ENCODE measurements around the gene STK10.

Gene STK10

DNA sequence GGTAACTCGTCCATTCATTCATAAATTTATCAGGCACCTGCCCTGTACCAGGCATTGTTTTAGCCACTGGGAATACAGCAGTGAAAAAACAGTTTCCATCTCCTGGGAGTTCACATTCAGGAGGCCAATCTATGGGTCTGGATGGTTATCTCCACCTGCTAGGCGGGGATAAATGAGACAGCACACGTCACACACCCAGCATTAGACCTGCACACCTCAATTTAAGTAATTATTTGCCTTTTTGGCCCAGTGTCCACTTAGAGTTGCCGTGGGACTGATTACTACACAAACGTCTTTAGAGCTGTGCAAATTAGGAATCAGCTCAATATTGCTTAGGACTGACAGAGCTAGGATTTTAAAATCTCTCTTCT, 46.1 kb downstream of the STK10 start:
- no peak for DNase-seq

DNA sequence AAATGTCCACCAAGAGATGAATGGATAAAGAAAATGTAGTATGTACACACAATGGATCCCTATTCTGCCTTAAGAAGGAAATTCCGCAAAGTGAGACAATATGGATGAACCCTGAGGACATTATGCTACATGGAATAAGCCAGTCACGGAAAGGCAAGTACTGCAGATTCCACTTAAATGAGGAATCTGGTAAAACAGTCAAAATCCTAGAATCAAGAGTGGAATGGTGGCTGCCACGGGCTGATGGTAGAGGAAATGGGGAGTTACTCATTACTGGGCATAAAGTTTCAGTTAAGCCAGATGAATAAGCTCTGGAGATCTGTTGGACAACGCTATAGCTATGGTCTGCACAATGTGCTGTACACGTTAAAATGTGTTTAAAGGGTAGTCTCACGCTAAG, 47.2 kb downstream of the STK10 start:
- no peak for DNase-seq

DNA sequence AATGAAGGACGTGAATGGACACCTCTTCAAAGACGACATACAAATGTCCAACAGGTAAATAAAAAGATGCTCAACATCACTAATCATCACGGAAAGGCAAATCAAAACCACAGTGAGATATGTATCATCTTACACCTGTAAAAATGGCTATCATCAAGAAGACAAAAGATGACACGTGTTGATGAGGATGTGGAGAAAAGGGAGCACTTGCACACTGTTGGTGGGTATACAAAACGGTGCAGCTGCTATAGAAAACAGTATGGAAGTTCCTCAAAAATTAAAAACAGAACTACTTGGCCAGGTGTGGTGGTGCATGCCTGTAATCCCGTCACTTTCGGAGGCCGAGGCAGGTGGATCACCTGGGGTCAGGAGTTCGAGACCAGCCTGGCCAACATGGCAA, 47.9 kb downstream of the STK10 start:
- DNase-seq, result no peak

DNA sequence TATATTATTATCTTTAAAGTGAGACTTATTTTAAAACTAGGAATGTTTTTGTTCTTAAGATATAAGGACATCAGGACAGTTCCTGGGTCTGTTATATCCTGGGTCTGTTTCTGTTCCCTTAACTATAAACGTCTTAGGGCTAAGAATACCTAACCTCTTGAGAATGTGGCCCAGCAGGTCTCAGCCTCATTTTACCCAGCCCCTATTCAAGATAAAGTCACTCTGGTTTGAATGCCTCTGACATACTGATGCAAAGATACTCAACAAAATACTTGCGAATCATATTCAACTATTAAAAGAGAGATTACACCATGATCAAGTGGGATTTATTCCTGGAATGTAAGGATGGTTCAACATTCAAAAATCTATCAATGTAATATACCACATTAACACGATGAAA, 51.0 kb downstream of the STK10 start:
- DNase-seq, result no peak

DNA sequence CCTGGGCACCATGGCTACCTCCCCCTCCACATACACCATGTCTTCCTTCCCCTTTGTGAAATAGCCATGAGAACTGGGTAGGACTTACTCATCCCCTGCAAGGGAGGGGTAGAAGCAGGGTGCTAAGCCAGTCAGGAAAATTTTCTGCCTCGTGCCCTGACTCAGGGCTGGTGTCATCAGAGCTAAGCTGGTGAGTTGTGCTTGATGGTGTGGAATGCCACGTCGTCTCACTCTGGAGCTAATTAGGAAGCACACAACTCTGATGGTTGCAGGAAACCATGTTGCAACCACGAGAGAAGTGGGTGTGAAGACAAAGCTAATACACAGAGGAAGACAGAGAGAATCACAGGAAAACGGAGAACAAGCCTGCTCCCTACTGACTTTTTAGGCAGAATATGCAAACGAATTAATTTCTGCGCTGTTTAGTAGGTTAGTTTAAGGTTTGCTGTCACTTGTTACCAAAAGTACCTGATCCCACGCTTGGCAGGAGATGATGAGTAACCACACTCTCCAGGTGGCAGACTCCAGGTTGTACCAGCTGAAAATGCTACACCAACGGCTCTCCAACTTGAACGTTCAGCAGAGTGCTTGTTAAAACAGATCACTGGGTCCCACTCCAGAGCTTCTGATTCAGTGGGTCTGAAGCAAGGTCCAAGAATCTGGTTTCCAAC, 54.5 kb downstream of the STK10 start:
- peak; percentile 64 for DNase-seq

DNA sequence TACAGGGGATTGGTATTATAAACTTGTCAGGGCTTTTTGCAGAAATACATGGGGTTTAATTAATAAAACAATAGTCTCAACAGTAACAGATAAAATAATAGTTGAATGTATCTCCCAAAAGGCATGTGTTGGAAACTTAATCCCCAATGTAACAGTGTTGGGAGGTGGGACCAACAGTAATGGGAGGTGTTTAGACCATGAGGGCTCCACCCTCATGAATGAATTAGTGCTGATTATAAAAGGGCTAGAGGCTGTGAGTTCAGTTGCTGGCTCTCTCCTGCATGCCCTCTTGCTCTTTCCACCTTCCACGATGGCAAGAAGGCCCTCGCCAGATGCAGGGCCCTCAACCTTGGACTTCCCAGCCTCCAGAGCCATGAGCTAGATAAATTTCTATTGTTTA, 56.3 kb downstream of the STK10 start:
- no peak for DNase-seq

DNA sequence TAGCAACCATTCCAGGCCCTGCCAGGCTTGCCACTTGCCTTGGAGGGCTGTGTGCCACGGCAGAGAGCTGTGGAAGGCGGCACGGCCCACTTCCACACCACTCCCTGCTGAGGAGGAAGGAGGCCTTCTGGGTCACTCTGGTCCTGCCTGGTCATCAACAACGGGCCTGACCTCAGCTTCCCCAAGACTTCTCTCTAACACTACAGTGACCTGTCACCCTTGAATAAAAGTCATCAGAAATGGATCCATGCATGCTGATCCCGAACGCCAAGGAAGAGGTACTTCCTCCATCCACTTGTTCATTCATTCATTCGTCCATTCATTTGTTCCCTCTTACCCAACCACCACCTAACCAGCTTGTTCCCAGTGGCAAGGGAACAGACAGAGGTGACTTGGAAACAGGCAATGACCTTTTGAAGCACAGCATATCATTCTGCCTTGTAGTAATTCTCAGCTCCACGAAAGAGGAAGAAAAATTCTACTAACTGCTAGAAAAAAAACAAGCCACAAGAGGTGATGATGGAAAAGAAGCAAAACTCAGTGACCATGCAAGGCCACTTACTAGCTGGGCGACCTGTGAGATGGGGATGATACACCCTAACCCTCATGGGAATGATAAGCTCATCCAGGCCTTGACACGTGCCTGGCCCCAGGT, 58.6 kb downstream of the STK10 start:
- no peak for DNase-seq

DNA sequence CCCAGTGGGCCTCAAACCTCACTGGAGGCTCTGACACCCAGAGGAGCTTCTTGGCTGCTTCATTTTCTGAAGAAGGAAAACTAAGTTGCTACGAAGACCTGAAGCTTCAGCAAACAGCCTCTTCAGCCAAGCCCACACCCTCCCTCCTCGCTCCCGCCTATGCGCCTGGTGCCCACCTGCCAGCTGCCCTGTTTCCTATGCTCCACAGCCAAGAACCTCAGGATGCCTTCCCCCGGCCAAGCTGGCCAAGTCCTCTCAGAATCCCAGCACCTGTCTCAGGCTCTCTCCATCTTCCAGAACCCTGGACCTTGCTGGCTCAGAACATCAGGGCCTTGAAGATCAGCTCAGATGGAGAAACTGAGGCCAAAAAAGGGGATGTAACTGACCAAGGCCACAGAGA, 60.4 kb downstream of the STK10 start:
- DNase-seq, result no peak

DNA sequence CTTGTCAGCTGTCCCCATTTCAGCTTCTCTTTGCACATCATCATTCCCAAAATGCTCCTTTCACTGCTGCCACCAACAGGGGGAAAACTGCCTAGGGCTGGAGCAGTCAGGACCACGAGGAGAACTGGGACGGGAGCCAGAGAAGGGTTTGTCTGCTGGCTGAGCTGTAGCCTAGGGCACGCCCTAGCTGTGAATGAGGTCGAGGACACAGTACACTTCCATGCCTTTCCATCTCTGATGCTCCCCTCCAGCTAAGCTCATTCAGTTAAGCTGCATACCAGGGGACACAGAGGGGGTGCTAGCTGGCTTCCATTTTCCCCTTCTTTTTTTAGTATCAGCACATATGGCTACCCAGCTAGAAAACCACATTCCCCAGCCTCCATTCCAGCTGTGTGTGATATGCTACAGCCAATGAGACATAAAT, 64.7 kb downstream of the STK10 start:
- DNase-seq, result no peak

DNA sequence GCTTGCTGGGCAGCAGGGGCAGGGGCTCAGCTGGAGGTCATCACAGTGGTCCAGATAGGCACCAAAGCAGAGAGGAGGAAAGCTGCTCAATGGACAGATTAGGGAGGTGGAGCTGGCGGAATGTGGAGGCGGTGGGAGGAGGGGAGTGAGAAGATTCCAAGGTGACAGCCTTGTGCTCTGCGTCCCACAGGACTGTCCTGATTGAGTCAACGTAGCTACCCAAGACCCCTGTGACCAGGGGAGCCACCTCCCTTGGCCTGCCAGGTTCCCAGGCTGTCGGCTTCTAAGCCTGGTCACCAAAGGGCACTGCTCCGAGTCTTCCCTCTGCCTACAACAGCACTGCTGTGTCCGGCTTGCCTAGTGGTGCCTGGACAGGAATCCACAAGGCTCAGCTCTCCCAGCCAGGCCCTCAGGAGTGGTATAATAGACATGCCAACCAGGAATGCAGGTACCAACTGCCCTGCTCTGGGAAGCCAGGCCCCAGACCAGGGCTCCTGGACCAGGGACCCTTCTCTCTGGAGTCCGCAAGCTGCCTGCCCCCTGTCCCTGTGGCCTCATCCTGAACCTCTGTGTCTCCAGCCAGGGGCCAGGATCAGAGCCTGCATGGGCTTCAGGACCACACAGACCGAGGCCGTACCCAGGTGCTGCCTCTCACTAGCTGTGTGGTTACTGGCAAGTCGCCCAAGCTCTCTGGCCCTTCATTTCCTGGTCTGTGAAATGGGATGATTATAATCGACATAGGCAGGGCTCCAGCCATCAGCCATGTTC, 67.9 kb downstream of the STK10 start:
- DNase-seq, result no peak

DNA sequence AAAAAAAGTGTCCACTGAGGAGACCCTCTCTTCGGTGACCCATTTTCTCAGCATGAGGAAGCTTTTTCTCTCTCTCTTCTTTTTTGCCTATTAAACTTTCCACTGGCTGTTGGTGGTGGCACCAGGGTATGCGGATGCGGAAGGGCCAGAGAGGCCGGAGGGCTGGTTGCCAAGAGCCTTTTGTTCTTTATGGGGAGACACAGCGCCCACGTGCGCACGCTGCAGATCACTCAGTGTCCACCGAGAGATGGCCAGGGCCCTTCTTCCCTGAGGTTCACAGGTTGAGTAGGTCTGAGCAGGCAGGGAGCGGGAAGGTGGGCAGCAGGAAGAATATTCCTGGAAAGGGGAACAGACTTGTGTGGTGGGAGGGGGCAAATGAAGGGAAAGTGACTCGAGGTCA, 69.1 kb downstream of the STK10 start:
- no peak for DNase-seq

DNA sequence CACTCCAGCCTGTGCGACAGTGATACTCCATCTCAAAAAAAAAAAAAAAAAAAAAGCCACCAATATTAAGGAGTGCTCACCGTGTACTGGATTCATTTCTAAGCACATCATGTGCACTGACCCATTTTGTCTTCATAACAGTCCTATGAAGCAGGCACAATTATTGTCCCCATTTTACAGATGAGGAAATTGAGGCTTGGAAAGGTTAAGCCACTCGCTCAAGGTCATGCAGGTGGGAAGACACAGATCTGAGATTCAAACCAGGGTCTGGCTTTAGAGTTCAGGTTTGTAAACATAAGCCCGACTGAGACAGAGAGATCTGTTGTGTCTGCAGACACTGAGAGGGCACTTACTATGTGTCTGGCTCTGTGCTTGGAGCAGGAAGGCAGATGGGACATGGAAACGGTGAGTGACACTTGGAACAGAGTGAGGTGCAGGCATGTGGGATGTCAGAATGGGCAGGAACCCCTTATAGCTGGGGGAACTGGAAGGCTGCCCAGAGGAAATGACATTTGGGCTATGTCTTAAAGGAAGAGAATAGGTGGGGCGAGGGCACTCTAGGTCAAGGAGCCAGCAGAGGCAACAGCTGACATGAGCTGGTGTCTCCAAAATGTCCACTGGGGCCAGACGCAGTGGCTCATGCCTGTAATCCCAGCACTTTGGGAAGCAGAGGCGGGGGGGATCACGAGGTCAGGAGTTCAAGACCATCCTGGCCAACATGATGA, 69.9 kb downstream of the STK10 start:
- no peak for DNase-seq

DNA sequence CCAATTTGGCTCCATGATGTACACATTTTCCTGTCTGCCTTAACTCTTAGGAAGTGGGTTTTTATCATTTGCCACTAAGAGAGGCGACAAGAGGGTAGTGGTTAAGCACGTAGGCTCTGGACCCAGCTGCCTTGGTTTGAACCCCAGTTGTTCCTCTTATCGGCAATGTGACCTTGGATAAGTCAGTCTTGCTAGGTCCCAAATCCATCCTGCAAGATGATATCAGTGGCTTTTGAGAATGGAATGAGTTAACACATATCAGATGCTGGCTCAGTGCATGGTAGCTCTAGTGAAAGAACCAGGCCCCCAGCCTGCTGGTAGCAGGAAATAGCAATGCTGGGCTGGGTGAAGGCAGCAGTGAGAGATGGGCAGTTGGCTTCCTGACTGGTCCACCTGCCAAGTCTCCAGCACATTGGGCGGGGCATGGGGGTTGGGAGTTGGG, 72.5 kb downstream of the STK10 start:
- DNase-seq, result no peak

DNA sequence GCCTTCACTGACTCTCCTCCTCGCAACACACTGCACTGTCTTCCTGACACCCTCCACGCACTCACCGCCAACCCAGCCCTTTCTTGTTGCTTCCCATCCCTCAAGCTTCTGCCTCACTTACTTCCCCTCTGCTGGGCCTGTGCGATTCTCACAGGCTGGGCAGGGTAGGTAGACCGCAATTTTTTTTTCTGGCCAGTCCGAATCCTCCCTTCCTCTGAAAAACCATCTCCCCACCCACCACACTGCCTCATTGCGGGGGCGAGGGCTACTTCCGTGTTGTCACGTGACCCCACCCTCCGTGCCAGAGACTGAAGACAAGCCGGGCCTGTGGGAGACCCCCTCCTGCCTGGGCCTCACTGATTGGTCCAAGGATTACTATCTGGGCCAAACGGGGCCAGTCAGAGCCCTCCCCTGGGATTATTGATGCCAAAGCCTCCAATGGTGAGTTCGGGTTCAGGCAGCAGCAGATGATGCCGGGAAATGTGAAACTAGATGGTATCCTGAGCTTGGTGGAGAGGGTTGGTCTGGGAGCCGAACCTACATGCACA, 73.1 kb downstream of the STK10 start:
- peak; percentile 79 for DNase-seq

DNA sequence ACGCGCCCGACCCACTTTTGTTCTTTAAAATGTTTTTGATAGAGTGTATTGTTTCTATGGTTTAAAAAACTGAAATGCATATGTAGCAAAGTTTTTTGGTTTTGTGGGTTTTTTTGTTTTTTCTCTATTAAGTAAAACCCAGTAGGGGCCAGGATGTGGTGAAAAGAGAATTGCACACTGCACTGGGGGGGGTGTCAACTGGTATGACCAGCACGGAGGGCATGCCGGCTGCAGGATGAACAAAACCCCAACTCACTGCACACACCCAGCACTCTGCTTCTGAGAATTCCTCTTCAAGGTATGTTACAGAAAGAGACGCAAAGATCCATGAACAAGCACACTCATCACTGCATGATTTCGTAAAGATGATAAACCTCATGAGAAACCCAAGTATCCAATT, 75.0 kb downstream of the STK10 start:
- peak; percentile 49 for DNase-seq

DNA sequence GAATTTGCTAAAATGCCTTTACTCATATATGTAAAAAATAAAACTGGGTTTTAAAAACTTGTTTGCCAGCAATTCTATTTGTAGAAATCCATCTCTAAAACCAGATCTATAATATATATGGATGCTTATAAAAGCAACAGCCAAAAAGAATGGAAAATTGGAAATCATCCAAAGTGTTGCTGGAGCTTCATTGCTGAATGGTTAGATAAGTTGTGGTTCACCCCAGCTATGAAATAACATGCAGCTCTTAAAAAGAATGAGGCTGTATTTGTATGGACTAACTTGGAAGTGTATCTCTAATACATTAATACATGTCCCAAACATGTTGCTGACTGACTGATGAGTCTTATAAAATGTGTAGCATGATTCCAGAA, 76.2 kb downstream of the STK10 start:
- no peak for DNase-seq

DNA sequence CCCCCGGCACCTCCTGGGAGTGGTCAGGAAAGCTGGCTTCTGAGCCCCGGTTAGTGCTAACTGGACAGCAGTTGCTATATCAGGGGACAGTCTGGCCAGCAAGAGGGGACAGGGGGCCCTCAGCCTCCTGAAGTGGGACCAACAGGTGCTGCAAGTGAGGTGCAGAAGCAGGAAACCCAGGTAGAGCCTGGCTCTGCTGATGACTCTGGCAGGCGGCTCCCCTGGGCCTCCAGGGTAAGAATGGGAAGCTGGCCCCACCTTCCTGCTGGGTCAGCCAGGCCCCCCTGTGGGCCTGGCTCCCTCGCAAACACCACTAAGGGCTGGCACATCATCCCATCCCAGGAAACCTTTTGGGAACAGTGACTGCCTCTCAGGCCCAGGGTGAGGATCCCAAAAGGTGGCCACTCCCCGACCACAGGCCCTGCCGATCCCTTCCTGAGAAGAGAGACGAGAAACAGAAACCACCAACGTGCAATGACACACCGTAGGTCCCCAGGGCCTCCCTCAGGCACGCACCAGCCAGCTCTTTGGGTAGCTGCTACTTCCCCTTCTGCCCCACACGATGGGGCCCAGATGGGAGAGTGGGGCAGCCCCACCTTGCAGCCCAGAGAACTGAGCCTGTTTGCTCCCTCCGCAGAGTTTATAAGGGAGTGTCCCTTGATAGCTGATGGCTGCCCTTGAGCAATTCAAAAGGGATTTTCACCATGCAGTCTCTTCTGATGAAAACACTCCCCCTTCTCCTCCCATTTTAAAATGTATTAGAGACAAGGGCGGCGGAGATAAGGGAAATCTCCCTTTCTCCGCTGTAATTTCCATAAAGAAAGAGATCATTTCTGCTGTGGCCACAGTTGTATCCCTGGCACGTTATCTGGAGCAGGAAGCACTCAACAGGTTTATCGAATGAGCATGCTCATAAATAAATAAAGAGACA, 76.8 kb downstream of the STK10 start:
- peak; percentile 85 for DNase-seq

DNA sequence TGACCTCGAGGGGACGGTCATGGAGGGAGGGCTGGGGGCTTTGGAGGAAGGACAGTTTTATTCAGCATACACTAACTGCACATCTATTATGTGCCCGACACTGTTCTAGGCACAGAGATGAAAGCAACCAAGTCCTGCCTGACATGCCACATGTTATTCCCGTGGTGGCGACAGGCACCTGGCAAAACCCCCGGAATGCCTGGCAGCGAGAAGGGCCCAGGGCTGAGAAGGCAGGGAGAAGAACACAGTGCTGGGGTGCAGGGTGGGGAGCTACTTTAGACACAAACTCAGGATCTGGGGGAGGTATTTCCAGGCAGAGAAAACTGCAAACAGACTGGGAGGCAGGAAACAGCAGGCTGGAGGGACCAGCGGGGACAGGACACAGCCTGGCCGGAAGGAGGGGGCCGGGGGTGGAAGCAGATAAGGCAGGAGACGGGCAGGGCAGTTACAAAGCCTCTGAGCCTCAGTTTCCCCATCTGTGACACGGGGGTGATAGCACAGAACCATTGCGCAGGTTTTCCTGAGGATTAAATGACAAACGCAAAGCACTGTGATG, 77.7 kb downstream of the STK10 start:
- no peak for DNase-seq

DNA sequence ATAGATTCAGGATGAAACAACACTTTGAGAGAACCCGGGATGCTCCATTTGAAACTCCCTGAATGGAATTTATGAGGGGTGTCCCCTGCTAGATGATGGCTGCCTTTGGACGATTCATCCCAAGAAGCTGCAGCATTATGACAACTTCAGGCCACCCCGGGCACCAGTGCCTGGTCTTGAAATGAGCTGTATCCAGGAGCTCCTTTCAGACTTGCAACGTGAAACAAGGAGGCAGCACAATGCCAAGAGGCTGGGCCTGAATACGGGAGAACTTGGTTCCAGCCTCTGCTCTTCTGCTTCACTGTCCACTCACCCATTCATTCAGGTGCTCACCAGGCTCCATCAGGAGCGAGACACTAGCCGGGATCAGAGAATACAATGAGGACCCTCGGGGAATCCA, 78.3 kb downstream of the STK10 start:
- no peak for DNase-seq

DNA sequence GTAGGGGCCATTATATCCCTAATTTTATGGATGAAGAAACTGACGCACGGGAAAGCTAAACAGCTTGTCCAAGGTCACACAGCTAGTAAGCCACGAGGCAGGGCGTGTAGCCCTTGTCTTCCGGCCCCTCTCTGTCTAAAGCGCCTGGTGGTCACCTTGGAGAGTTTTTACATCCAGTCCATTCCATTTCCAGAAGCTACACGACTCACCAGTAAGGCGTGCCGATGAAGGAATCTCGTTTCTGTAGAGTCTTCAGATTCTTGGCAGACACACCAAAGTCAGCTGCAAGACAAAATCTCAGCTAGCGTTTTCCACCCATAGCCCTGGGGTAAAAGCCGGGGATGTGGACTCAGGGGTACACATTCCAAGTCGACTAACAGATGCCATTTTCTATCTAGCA, 80.5 kb downstream of the STK10 start:
- no peak for DNase-seq

DNA sequence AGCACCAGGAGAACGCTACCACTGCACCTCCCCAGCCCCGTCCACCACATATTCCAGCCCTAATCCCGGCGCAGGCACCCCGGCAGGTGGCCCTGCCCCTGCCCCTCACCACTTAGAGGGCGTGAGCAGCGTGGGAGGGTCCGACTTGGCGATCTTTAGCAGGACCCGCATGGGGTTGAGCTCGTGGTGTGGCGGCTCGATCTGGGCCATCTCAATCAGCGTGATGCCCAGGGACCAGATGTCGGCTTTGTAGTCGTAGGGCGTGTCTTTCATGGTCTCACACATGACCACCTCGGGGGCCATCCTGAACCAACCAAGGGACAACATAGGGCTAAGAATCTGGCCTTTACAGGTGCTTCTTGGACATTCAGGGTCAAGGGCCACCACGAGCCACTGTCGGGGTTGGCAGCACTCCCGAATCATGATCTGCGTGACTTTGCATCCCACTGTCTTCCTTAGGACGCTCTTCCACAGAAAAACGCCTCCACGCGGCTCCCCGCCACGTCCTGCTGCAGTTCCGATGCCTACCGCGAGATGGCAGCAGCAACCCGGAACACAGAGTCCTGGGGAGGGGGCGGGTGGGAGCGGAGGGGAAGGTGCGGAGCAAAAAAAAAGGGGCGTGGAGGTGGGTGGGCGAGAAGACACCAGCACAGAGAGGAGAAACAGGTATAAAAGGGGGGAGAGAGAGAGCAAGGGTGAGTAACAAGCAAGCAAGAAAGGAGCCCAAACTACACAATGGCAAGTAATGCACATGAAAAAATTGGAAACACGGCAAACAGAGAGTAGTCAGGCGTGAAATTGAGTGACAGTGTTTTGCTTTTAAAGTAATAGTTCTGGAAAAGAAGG, 81.3 kb downstream of the STK10 start:
- peak; percentile 71 for DNase-seq
